ENCODE data around the gene UGT1A3.

DNA sequence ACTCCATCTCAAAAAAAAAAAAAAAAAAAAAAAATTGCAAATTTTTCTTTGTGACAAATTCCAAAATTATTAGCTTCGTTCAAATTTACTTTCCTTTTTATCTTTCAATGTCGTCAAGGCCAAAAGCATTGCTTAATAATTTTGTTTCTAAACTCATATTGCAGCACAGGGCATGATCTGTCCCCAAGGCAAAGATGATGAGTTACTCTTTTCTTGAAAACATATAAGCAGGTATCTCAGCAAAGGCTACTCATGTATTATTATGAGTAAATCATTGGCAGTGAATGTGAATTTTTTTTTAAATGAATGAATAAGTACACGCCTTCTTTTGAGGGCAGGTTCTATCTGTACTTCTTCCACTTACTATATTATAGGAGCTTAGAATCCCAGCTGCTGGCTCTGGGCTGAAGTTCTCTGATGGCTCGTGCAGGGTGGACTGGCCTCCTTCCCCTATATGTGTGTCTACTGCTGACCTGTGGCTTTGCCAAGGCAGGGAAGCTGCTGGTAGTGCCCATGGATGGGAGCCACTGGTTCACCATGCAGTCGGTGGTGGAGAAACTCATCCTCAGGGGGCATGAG, 47.2 kb upstream of the UGT1A3 start, which contains the start of gene UGT1A7:
- TF ChIP-seq, protein P1, sequence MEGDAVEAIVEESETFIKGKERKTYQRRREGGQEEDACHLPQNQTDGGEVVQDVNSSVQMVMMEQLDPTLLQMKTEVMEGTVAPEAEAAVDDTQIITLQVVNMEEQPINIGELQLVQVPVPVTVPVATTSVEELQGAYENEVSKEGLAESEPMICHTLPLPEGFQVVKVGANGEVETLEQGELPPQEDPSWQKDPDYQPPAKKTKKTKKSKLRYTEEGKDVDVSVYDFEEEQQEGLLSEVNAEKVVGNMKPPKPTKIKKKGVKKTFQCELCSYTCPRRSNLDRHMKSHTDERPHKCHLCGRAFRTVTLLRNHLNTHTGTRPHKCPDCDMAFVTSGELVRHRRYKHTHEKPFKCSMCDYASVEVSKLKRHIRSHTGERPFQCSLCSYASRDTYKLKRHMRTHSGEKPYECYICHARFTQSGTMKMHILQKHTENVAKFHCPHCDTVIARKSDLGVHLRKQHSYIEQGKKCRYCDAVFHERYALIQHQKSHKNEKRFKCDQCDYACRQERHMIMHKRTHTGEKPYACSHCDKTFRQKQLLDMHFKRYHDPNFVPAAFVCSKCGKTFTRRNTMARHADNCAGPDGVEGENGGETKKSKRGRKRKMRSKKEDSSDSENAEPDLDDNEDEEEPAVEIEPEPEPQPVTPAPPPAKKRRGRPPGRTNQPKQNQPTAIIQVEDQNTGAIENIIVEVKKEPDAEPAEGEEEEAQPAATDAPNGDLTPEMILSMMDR (IDR thresholded peaks at IDR 0.05): no peak
- TF ChIP-seq ZFX (IDR thresholded peaks at IDR 0.05; ENCODE audit: borderline replicate concordance): no peak
